ENCODE results near the gene HS3ST2. TPM values are rescaled to one million over a fixed set of nuclear protein-coding genes. Genes with fewer than 3 reads are reported as not detected.
"Not testable (repeated sequence)": the region's sequence is repeated elsewhere in the genome, so short reads cannot be mapped to it uniquely, and the experiment has no call there.

HS3ST2 gene
- total RNA-seq, 1 donor from 2014 or later = 9.0 TPM

- H3K4me1 ChIP-seq = no peaks in the 10 kb centered on the region
- no peak overlapping the region for H3K27ac ChIP-seq
- intact Hi-C loops (cut with DNase I) = loop anchor here (2.0 kb wide), 1 partner anchor 18 kb away; no protein-coding TSS in a partner anchor
- TF ChIP-seq, protein P1, sequence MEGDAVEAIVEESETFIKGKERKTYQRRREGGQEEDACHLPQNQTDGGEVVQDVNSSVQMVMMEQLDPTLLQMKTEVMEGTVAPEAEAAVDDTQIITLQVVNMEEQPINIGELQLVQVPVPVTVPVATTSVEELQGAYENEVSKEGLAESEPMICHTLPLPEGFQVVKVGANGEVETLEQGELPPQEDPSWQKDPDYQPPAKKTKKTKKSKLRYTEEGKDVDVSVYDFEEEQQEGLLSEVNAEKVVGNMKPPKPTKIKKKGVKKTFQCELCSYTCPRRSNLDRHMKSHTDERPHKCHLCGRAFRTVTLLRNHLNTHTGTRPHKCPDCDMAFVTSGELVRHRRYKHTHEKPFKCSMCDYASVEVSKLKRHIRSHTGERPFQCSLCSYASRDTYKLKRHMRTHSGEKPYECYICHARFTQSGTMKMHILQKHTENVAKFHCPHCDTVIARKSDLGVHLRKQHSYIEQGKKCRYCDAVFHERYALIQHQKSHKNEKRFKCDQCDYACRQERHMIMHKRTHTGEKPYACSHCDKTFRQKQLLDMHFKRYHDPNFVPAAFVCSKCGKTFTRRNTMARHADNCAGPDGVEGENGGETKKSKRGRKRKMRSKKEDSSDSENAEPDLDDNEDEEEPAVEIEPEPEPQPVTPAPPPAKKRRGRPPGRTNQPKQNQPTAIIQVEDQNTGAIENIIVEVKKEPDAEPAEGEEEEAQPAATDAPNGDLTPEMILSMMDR (IDR thresholded peaks at IDR 0.05) = no peak
- no peaks in the 10 kb centered on the region for H3K36me3 ChIP-seq
- H3K27me3 ChIP-seq = no peaks in the 10 kb centered on the region
- no peaks in the 10 kb centered on the region for H3K9me3 ChIP-seq
- no peak for DNase-seq (ENCODE audit: low spot score in 2 of 2)
- H3K4me3 ChIP-seq = no peak overlapping the region
Observed at GRCh38 chr16:22897184-22897583, 83.2 kb downstream of the HS3ST2 start.

GRCh38 chr16:22898131-22898530 lies 84.2 kb downstream of the HS3ST2 start:
- TF ChIP-seq, protein P1 (IDR thresholded peaks at IDR 0.05) = no peak
- H3K36me3 ChIP-seq = no peaks in the 10 kb centered on the region
- no peaks in the 10 kb centered on the region for H3K27me3 ChIP-seq
- no peak overlapping the region for H3K27ac ChIP-seq
- no peak overlapping the region for H3K4me3 ChIP-seq
- H3K9me3 ChIP-seq = no peaks in the 10 kb centered on the region
- intact Hi-C loops (cut with DNase I) = no loop called here
- DNase-seq (ENCODE audit: low spot score in 2 of 2) = no peak
- H3K4me1 ChIP-seq = no peaks in the 10 kb centered on the region

- Histone ChIP-seq H3K4me1 (no peaks in the 10 kb centered on the region), H3K9me3 (no peaks in the 10 kb centered on the region), H3K36me3 (no peaks in the 10 kb centered on the region), H3K4me3 (no peak overlapping the region), H3K27ac (no peak overlapping the region), H3K27me3 (no peaks in the 10 kb centered on the region)
- intact Hi-C loops (cut with DNase I) = no loop called here
- TF ChIP-seq, protein P1 (IDR thresholded peaks at IDR 0.05) = peak; percentile 44 to 56 (median 51)
- peak in 1 of 2 donors; percentile 71 for DNase-seq (ENCODE audit: low spot score in 2 of 2)
Observed at GRCh38 chr16:22898874-22899348, 84.9 kb downstream of the HS3ST2 start.

GRCh38 chr16:22899567-22899966 lies 85.6 kb downstream of the HS3ST2 start:
- intact Hi-C loops (cut with DNase I) = not testable (repeated sequence)

GRCh38 chr16:22900863-22901262 lies 86.9 kb downstream of the HS3ST2 start:
- Histone ChIP-seq H3K4me1 (no peaks in the 10 kb centered on the region), H3K27me3 (no peaks in the 10 kb centered on the region), H3K4me3 (no peak overlapping the region), H3K9me3 (no peaks in the 10 kb centered on the region), H3K27ac (no peak overlapping the region), H3K36me3 (no peaks in the 10 kb centered on the region)
- TF ChIP-seq, protein P1 (IDR thresholded peaks at IDR 0.05) = no peak
- intact Hi-C loops (cut with DNase I) = no loop called here
- DNase-seq (ENCODE audit: low spot score in 2 of 2) = no peak

More at GRCh38 chr16:22899567-22899966, 85.6 kb downstream of the HS3ST2 start:
- not testable (repeated sequence) for H3K9me3 ChIP-seq; H3K27ac ChIP-seq; H3K36me3 ChIP-seq; H3K4me3 ChIP-seq; H3K4me1 ChIP-seq; H3K27me3 ChIP-seq; DNase-seq (ENCODE audit: low spot score in 2 of 2)

DNA sequence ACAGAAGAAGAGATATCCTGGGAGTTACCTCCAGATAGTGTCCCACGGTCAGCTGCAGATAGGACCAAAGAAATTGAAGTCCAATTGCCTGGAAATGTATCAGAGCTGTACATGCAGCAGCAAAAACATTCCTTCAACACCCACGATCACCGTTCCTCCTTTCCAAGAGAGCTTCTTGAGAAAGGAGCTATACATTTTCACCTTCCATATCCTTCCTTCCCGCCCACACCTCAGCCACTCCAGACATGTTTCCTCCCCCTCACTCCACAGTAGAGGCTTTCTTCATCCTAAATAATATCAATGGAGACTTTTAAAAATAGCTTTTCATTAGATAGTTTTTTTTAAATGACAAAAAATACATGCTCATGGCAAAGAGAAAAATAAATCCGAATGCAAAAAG lies 87.6 kb downstream of the HS3ST2 start:
- no peaks in the 10 kb centered on the region for H3K9me3 ChIP-seq
- intact Hi-C loops (cut with DNase I) = no loop called here
- no peaks in the 10 kb centered on the region for H3K27me3 ChIP-seq
- no peaks in the 10 kb centered on the region for H3K36me3 ChIP-seq
- no peak overlapping the region for H3K4me3 ChIP-seq
- TF ChIP-seq, protein P1 (IDR thresholded peaks at IDR 0.05) = no peak
- no peak for DNase-seq (ENCODE audit: low spot score in 2 of 2)
- no peaks in the 10 kb centered on the region for H3K4me1 ChIP-seq
- H3K27ac ChIP-seq = no peak overlapping the region

Data from ascending aorta (tissue), 2 donors.